GM12878 (cell line): ENCODE measurements around the gene MAST2. TPM values are rescaled to one million over a fixed set of nuclear protein-coding genes. Genes with fewer than 3 reads are reported as not detected.
"Not testable (repeated sequence)": the region's sequence is repeated elsewhere in the genome, so short reads cannot be mapped to it uniquely, and the experiment has no call there.

Experiments
- ATAC-seq: fragments of 200-7000 bp; cut with Tn5 transposase; 3 replicates; pipeline ENCODE4 v1.9.1; 2020; ENCODE audit warnings: mild to moderate bottlenecking, moderate library complexity
- BruUV-seq: library from RNA; stranded (reverse); fragments of 400-500 nt; replicated peaks from 2 replicates; lab custom pipeline; 2021; lab: Mats Ljungman, UMichigan
- CTCF ChIA-PET: fragments of 300-600 bp; sonication (Branson Sonifier 250); formaldehyde crosslinking; extraction: SDS; loops from one replicate; lab custom pipeline; 2021; ENCODE audit warnings: inconsistent platforms; lab: Yijun Ruan, JAX
- POLR2A ChIA-PET: fragments of 350-600 bp; formaldehyde crosslinking; extraction: SDS; loops from one replicate; lab custom pipeline; 2021; ENCODE audit warnings: inconsistent platforms; lab: Charles Lee
- RAD21 ChIA-PET: fragments of 300-600 bp; sonication (Branson Sonifier 250); formaldehyde crosslinking; loops from one replicate; lab custom pipeline; 2023; ENCODE audit warnings: antibody characterized with exemption; ENCODE audit not compliant: unreplicated experiment; lab: Charles Lee
- SMC1A ChIA-PET: fragments of 300-600 bp; sonication (Branson Sonifier 250); formaldehyde crosslinking; loops from one replicate; lab custom pipeline; 2023; ENCODE audit not compliant: unreplicated experiment, uncharacterized antibody; lab: Charles Lee
- DNase-seq: peaks from one replicate; pipeline ENCODE4 v3.0.0-alpha.2; 2011; ENCODE audit warnings: low read depth, low spot score
- FAIRE-seq: peaks from 3 replicates; lab custom pipeline; 2011; peaks lifted over from hg19 to GRCh38; lab: Jason Lieb, UNC
- H2AFZ ChIP-seq: 2 replicates; pipeline ENCODE4 v1.6.0; 2011; ENCODE audit warnings: low read depth, low read length, control low read depth; ENCODE audit not compliant: control insufficient read depth
- H3K27ac ChIP-seq: 2 replicates; pipeline ENCODE4 v1.5.1; 2011; ENCODE audit warnings: control low read depth; ENCODE audit not compliant: control insufficient read depth, insufficient read depth
- H3K27me3 ChIP-seq, 2 experiments: replicated peaks in 1 of 2; 2 replicates each; pipeline versions ENCODE4 v1.6.0 to v1.6.1; 2011; ENCODE audit warnings: low read length in 1 of 2; ENCODE audit not compliant: control insufficient read depth in 2 of 2, insufficient read depth in 2 of 2
- H3K36me3 ChIP-seq, 2 experiments: 2 replicates each; pipeline ENCODE4 v1.5.1; 2011; ENCODE audit warnings: low read length in 1 of 2; ENCODE audit not compliant: control insufficient read depth in 2 of 2, insufficient read depth in 2 of 2
- H3K4me1 ChIP-seq: 2 replicates; pipeline ENCODE4 v1.6.1; 2011; ENCODE audit warnings: mild to moderate bottlenecking, low read length, moderate library complexity, mixed read lengths; ENCODE audit not compliant: control insufficient read depth, insufficient read depth
- H3K4me2 ChIP-seq: 2 replicates; pipeline ENCODE4 v1.6.0; 2011; ENCODE audit warnings: control low read depth; ENCODE audit not compliant: control insufficient read depth, insufficient read depth
- H3K4me3 ChIP-seq: fragments of 200-600 bp; sonication (generic); 2 replicates; pipeline ENCODE4 v1.5.1; 2016
- H3K79me2 ChIP-seq: 2 replicates; pipeline ENCODE4 v1.6.0; 2011; ENCODE audit warnings: low read length; ENCODE audit not compliant: control insufficient read depth, insufficient read depth
- H3K9ac ChIP-seq: 2 replicates; pipeline ENCODE4 v1.8.0; 2011; ENCODE audit warnings: low read length, control low read depth, mixed read lengths; ENCODE audit not compliant: control insufficient read depth, insufficient read depth
- H3K9me3 ChIP-seq: replicated peaks from 3 replicates; pipeline ENCODE4 v1.5.1; 2011; ENCODE audit warnings: mild to moderate bottlenecking, low read length; ENCODE audit not compliant: control insufficient read depth, insufficient read depth
- H4K20me1 ChIP-seq: 2 replicates; pipeline ENCODE4 v1.6.0; 2011; ENCODE audit not compliant: control insufficient read depth, insufficient read depth
- ETV6 ChIP-seq, 2 experiments: fragments of 450-650 bp in 1 of 2; IDR thresholded peaks in 1 of 2; conservative IDR thresholded peaks in 1 of 2; 2 replicates each; pipeline ENCODE4 v1.6.1; 2014; ENCODE audit warnings: antibody characterized with exemption in 1 of 2, borderline replicate concordance in 1 of 2, low read depth in 1 of 2, mild to moderate bottlenecking in 1 of 2, moderate library complexity in 1 of 2
- GABPA ChIP-seq: IDR thresholded peaks from 2 replicates; pipeline ENCODE4 v1.6.1; 2014; ENCODE audit warnings: antibody characterized with exemption, low read depth, mild to moderate bottlenecking, inconsistent platforms
- IKZF1 ChIP-seq: fragments of 450-650 bp; conservative IDR thresholded peaks from 2 replicates; pipeline ENCODE4 v1.6.1; 2017; ENCODE audit warnings: antibody characterized with exemption, mild to moderate bottlenecking
- NFIC ChIP-seq: IDR thresholded peaks from 2 replicates; pipeline ENCODE4 v1.6.1; 2012; ENCODE audit warnings: low read depth, mild to moderate bottlenecking, inconsistent platforms, low read length, moderate library complexity
- SPI1 ChIP-seq: IDR thresholded peaks from 2 replicates; pipeline ENCODE4 v1.6.1; 2011; ENCODE audit warnings: low read depth, mild to moderate bottlenecking, low read length, moderate library complexity, borderline replicate concordance; ENCODE audit not compliant: insufficient read depth
- TBL1XR1 ChIP-seq: IDR thresholded peaks from 2 replicates; pipeline ENCODE4 v1.6.1; 2012; ENCODE audit warnings: low read depth, low read length, improper control_type of control experiment
- WGBS: methylation state at CpG from one replicate; pipeline ENCODE4 v1.1.6; 2016; ENCODE audit warnings: low lambda C conversion rate; ENCODE audit not compliant: insufficient replicate concordance, insufficient coverage; ENCODE audit errors: missing lambda C conversion rate; 5-methylcytosine and 5-hydroxymethylcytosine counted together
- in situ Hi-C: fragments of 300-500 bp; cut with MboI; formaldehyde crosslinking; loops from 9 replicates; pipeline ENCODE4 v1.14.3; 2018; ENCODE audit warnings: mixed read lengths
- intact Hi-C: fragments of 100-400 bp; cut with micrococcal nuclease; formaldehyde crosslinking; loops from one replicate; pipeline ENCODE4 v1.14.2; 2022; ENCODE audit not compliant: unreplicated experiment
- polyA plus RNA-seq, 11 experiments: library from polyadenylated mRNA; depleted of rRNA in 4 of 11; unstranded in 6 of 11; stranded (reverse) in 5 of 11; fragments of >200 nt; fragmentation: Nextera tagmentation in 4 of 11; fragmentation: Illumina TruSeq in 1 of 11; extraction: Ambion mirVana in 4 of 11; extraction: Trizol in 1 of 11; gene quantifications; 1 replicate in 1 of 11; 2 replicates in 10 of 11; pipeline versions ENCODE4 v1.2.1 to v1.2.3, GENCODE V29; 2011 to 2016; ENCODE audit warnings: inconsistent platforms in 2 of 11, missing spikeins in 2 of 11, low read depth in 1 of 11
- total RNA-seq, 4 experiments: library from RNA; depleted of rRNA in 3 of 4; stranded (reverse); fragments of >200 nt in 3 of 4; fragmentation: Illumina TruSeq in 1 of 4; extraction: Trizol in 1 of 4; gene quantifications; 2 replicates each; pipeline versions ENCODE4 v1.2.1 to v1.2.3, GENCODE V29; 2013 to 2021

Gene MAST2
- total and polyA plus RNA-seq, 10 of the 15 experiments (the other 5 are each of a cell fraction or from before 2014, with no cell fraction given): 1.0 to 28.7 (median 13.8) TPM

DNA sequence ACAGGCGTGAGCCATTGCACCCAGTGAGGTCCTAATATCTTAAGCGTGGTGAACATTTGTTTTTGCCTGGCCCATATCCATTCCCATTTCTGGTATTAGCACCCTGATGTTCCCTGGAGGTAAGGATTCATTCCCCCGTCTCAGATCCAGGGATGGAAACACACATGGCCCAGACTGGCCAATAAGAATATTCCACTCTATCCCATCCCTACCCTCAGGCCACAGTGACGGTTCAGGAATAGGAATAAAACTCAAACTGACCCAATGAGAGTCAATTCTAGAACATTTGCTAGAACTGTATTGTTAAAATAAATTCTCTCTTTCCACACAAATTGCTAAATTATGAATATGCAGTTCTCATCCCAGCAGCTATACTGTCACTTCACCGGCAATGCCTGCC lies 252.9 kb downstream of the MAST2 start:
- H3K27me3 ChIP-seq: no peaks in the 10 kb centered on the region
- H3K79me2 ChIP-seq: no peaks in the 10 kb centered on the region
- no peaks in the 10 kb centered on the region for H4K20me1 ChIP-seq
- no peak overlapping the region for H3K4me3 ChIP-seq
- RAD21 ChIA-PET: no interaction called here
- FAIRE-seq (no peak), DNase-seq (no peak), ATAC-seq (no peak)
- no peaks in the 10 kb centered on the region; the same call in 2 of the 3 replicates for H3K9me3 ChIP-seq
- in situ Hi-C loops: no loop called here
- POLR2A ChIA-PET: no interaction called here
- CTCF ChIA-PET: no interaction called here
- H3K9ac ChIP-seq: no peak overlapping the region
- H3K4me1 ChIP-seq: no peaks in the 10 kb centered on the region
- no TSS peak for BruUV-seq
- 98% methylated on average over 5 of the region's 5 CpGs for WGBS
- SMC1A ChIA-PET: interaction anchor here (0.7 to 1.0 kb wide), 2 partner anchors 11 to 175 kb away, joined by 3 read pairs; no protein-coding TSS in a partner anchor
- TF ChIP-seq IKZF1 (no peak), NFIC (no peak), ETV6 (conservative IDR thresholded peaks at IDR 0.05 in 1 of 2, IDR thresholded peaks at IDR 0.05 in 1 of 2; ENCODE audit: borderline replicate concordance in 1 of 2, low read depth in 1 of 2) (no peak), GABPA (no peak), TBL1XR1 (no peak)
- peaks cover 1 to 13% of the 10 kb centered on the region in 2 experiments; a peak in 3 of 4 replicates for H3K36me3 ChIP-seq
- no peak overlapping the region for H2AFZ ChIP-seq
- H3K27ac ChIP-seq: no peak overlapping the region
- H3K4me2 ChIP-seq: no peak overlapping the region
- intact Hi-C loops: no loop called here

DNA sequence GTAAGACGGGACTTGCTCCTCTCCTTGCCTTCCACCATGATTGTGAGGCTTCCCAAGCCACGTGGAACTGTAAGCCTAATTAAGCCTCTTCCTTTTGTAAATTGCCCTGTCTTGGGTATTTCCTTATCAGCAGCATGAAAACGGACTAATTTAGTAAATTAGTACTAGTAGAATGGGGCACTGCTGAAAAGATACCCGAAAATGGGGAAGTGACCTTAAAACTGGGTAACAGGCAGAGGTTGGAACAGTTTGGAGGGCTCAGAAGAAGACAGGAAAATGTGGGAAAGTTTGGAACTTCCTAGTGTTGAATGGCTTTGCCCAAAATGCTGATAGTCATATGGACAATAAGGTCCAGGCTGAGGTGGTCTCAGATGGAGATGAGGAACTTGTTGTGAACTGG lies 253.8 kb downstream of the MAST2 start:
- H3K4me2 ChIP-seq, H3K79me2 ChIP-seq, RAD21 ChIA-PET, H3K27me3 ChIP-seq, H2AFZ ChIP-seq, H3K4me1 ChIP-seq, DNase-seq, H3K9ac ChIP-seq, H3K9me3 ChIP-seq, BruUV-seq, CTCF ChIA-PET, in situ Hi-C loops, FAIRE-seq, H3K27ac ChIP-seq, H4K20me1 ChIP-seq, intact Hi-C loops, ATAC-seq, H3K4me3 ChIP-seq: not testable (repeated sequence)
- TF ChIP-seq SPI1: peak; percentile 57
- ChIA-PET SMC1A (interaction anchor here (1.0 kb wide), 1 partner anchor 11 kb away, joined by 3 read pairs; no protein-coding TSS in a partner anchor), POLR2A (interaction anchor here (1.1 kb wide), 1 partner anchor 15 kb away, joined by 3 read pairs; no protein-coding TSS in a partner anchor)
- 65% methylated on average over 4 of the region's 4 CpGs for WGBS
- H3K36me3 ChIP-seq: peaks cover 3 to 16% of the 10 kb centered on the region in 2 experiments; a peak in 3 of 4 replicates
